Epithelial cell of proximal tubule (primary cell): Measurements from ENCODE around the gene NPAS3. TPM values are rescaled to one million over a fixed set of nuclear protein-coding genes. Genes with fewer than 3 reads are reported as not detected.

Experiments used
- DNase-seq: peaks from one replicate; pipeline ENCODE4 v3.0.0-alpha.2; 2011; ENCODE audit warnings: low read depth
- H3K4me3 ChIP-seq: 2 replicates; pipeline ENCODE4 v1.5.1; 2011; ENCODE audit warnings: low read depth, mild to moderate bottlenecking, low read length
- total RNA-seq: library from RNA; depleted of rRNA; stranded (reverse); fragments of >200 nt; gene quantifications from 2 replicates; pipeline ENCODE4 v1.2.3, GENCODE V29; 2015
- TF ChIP-seq, protein P1 (sequence below): conservative IDR thresholded peaks from 2 replicates; pipeline ENCODE4 v1.5.1; 2012; ENCODE audit warnings: low read depth, mild to moderate bottlenecking, low read length

NPAS3 gene
- total RNA-seq, 1 donor from 2014 or later = 0.35 TPM

DNA sequence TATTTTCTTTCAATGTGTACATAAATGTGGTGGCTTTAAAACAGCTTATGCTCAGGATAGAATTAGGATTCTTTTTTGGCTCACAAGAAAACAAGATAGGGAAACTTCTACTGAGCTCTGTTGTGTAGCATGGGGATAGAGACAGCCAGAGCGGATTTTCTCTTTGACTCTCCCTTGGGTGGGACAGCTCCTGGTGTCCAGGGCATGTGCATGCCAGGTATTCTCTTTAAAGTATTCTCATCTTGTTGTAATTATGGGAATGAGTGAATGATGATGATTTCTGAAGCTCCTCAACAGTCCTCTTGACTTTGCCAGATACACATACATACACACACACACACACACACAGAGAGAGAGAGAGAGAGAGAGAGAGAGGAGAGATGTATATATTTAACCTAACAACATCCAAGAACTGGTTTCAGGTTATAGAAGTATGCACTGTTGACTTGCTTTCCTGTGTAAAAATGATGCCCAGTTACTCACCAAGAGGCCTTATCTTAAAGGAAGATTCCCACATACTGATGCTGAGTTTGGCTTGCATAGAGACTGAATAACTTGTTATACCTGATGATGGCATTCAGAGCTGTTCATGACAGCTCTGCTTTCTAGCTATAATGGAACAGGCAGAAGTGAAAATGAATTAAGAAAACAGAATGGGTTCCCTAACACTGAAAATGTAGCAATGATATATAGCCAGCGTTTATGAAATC, 624.7 kb downstream of the NPAS3 start:
- TF ChIP-seq, protein P1, sequence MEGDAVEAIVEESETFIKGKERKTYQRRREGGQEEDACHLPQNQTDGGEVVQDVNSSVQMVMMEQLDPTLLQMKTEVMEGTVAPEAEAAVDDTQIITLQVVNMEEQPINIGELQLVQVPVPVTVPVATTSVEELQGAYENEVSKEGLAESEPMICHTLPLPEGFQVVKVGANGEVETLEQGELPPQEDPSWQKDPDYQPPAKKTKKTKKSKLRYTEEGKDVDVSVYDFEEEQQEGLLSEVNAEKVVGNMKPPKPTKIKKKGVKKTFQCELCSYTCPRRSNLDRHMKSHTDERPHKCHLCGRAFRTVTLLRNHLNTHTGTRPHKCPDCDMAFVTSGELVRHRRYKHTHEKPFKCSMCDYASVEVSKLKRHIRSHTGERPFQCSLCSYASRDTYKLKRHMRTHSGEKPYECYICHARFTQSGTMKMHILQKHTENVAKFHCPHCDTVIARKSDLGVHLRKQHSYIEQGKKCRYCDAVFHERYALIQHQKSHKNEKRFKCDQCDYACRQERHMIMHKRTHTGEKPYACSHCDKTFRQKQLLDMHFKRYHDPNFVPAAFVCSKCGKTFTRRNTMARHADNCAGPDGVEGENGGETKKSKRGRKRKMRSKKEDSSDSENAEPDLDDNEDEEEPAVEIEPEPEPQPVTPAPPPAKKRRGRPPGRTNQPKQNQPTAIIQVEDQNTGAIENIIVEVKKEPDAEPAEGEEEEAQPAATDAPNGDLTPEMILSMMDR = no peak
- DNase-seq = no peak
- H3K4me3 ChIP-seq = no peak overlapping the region

DNA sequence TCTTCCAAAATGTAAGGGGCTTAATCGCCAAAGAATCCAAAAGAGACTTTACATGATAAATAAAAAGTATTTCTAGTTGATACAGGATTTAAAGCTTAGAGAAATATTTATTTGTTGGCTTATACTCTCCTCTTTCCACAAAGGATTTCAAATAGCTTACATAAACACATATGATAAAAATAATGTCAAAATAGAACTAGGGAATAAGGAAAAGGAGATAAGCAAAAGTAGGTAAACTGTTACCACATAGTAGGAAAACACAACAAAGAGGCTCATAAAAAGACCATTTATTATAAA, 625.2 kb downstream of the NPAS3 start:
- no peak for DNase-seq
- TF ChIP-seq, protein P1 = no peak
- no peak overlapping the region for H3K4me3 ChIP-seq

DNA sequence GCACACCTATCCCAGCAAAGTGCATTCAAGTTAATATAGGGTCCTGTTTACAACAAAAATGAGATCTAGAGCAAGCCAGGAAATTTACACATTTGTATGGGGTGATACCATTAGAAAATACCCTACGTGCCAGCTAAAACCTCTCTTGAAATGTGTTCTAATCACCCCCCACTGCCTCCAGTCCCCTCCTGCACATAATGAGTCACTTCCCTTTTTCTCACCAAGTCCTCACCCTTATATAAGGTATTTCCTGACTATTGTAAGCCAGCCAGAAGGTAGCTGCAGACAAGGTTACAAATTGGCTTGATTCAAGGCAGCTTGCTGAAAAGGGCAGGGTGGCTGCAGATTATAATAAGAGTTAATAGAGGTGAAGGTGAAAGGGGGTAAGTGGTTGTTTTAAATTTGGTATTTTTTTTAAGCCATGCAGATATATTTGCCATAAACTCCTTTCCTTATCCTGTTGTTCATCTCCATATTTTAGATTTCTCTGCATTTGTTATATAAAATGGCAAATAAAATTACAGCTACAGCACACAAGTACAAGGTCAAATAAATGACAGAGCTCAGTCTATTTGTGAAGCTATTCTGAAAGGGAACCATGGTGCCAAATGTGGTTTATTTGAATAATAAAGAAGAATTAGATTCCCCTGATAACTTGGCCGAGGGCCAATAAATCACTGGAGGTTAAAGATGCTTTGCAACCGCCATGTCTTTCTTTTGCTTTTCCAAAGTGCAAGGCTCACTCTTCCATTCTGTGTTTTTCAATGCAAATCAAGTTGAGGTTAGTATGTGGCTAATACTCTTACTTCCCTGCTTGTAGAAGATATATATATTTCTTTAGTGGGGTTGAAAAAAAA, 626.3 kb downstream of the NPAS3 start:
- no peak overlapping the region for H3K4me3 ChIP-seq
- TF ChIP-seq, protein P1 = no peak
- peak; percentile 82 for DNase-seq

DNA sequence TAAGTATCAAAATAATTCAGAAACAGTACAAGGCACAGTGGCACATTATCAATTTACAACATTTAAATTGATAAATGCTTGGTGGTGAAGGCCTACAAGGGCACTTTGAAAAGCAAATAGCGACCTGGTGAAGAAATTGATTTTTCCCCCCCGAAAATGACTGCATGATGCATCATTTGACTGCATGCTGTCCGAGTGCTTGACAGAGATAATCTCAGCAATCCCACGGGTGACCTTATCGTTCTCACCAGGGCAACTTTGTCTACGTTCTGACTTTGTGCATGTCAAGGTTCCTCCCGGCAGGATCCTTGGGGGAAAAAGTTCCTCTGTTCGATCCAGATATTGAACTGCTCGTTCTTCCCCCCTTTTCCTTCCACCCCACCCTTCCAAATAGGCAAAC, 627.4 kb downstream of the NPAS3 start:
- no peak for DNase-seq
- no peak overlapping the region for H3K4me3 ChIP-seq
- TF ChIP-seq, protein P1 = no peak

DNA sequence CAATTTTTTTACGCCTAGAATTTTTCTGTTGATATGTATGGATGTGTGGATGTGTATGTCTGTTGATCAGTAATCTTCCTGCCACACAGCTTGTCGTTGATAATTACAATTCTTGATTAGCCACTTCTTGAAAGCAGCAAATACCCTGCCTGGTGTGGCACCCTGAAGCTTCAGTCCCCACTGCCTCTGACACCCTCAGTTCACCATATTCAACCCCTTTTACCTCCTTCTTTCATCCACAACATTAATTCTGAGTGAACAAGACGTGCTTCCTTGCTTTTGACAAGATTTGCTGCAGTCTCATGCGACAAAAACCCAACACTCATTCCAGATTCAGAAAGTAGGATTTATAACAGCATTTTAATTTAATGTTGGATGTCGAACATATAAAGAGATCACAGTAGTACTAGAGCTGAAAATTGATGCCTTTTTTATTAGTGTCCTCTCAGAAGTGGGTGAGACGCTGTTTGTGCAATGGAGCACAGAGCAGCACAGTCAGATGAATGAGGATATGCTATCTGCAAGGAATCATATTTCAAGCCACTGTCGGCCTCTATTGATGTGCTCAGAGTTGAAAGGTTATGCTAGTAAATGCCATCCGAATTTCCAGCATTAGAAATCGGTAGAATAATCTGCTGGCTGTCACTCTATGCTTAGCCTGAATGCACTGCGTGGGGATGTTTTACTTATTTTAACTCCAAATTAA, 628.5 kb downstream of the NPAS3 start:
- TF ChIP-seq, protein P1 = no peak
- no peak overlapping the region for H3K4me3 ChIP-seq
- DNase-seq = no peak

DNA sequence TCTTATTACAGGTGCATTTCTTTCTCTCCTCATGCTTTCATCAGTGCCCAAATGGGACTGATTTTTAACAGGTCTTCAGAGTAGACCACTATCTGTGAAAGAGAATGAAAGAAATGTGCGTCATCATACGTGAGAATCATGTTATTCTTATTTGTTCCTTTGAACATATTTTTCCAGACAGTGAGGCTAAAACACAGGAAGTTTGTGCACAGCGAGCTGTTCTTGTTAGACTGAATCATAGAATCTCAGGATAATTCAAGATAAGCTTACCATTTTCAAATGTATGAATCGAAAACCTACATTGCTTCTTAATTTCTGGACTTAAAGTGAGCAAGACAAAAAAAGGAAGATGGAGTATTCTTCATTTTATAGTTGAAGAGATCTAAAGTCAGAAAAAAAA, 629.1 kb downstream of the NPAS3 start:
- no peak for DNase-seq
- TF ChIP-seq, protein P1 = no peak
- no peak overlapping the region for H3K4me3 ChIP-seq
